Parathyroid adenoma (tissue), 2 donors: ENCODE data around the gene ZNF507.

Experiments
- H2AFZ ChIP-seq: fragments of 300-600 bp; sonication (generic); one replicate; pipeline ENCODE4 v1.7.0; 2017; ENCODE audit warnings: antibody characterized with exemption, mild to moderate bottlenecking
- H3K27ac ChIP-seq: fragments of 300-600 bp; sonication (generic); one replicate; pipeline ENCODE4 v1.7.0; 2017
- H3K27me3 ChIP-seq: fragments of 300-600 bp; sonication (generic); one replicate; pipeline ENCODE4 v1.7.0; 2017; ENCODE audit warnings: low read length; ENCODE audit not compliant: control insufficient read depth, insufficient read depth
- H3K36me3 ChIP-seq: fragments of 300-600 bp; sonication (generic); one replicate; pipeline ENCODE4 v1.7.0; 2017; ENCODE audit warnings: low read length; ENCODE audit not compliant: control insufficient read depth, insufficient read depth
- H3K4me1 ChIP-seq: fragments of 300-600 bp; sonication (generic); one replicate; pipeline ENCODE4 v1.7.0; 2017; ENCODE audit warnings: control low read depth
- H3K4me2 ChIP-seq: fragments of 300-600 bp; sonication (generic); one replicate; pipeline ENCODE4 v1.7.0; 2017; ENCODE audit warnings: low read length
- H3K4me3 ChIP-seq: fragments of 300-600 bp; sonication (generic); one replicate; pipeline ENCODE4 v1.7.0; 2017; ENCODE audit warnings: low read depth, low read length
- H3K79me2 ChIP-seq: fragments of 300-600 bp; sonication (generic); one replicate; pipeline ENCODE4 v1.7.0; 2017; ENCODE audit warnings: control low read depth
- H3K9ac ChIP-seq: fragments of 300-600 bp; sonication (generic); one replicate; pipeline ENCODE4 v1.7.0; 2017; ENCODE audit warnings: mild to moderate bottlenecking
- H3K9me3 ChIP-seq: fragments of 300-600 bp; sonication (generic); one replicate; pipeline ENCODE4 v1.7.0; 2017; ENCODE audit warnings: low read length; ENCODE audit not compliant: control insufficient read depth
- TF ChIP-seq, protein P1 (sequence below): fragments of 300-600 bp; sonication (generic); IDR thresholded peaks from one replicate; pipeline ENCODE4 v1.7.0; 2017; ENCODE audit warnings: antibody characterized with exemption, mild to moderate bottlenecking
- donor health status: primary hyperparathyroidism.

Gene ZNF507

DNA sequence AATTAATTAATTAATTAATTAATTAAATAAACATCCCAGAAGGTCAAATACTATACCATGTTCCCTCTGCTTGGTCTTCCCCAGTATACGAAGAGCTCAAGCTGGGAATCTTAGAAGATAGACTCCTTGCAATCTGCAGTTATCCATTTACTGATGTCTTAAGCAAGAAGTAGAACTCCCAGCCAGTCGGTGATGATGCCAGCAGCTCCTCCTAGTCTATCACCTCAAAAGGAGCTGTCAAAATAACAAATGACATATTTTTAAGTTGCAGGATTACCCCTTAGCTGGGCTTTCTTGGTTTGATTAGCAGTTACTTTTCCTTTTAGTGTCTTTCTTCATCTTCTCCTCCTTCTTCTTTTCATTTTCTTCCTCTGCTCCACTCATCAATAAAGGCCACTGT is 6.0 kb upstream of the ZNF507 start:
- H3K9me3 ChIP-seq, result no peaks in the 10 kb centered on the region
- no peak overlapping the region for H2AFZ ChIP-seq
- H3K27me3 ChIP-seq, result no peaks in the 10 kb centered on the region
- no peak overlapping the region for H3K9ac ChIP-seq
- H3K36me3 ChIP-seq, result no peaks in the 10 kb centered on the region
- H3K4me2 ChIP-seq, result no peak overlapping the region
- H3K4me1 ChIP-seq, result no peaks in the 10 kb centered on the region
- H3K4me3 ChIP-seq, result no peak overlapping the region
- no peak overlapping the region for H3K27ac ChIP-seq
- TF ChIP-seq, protein P1, sequence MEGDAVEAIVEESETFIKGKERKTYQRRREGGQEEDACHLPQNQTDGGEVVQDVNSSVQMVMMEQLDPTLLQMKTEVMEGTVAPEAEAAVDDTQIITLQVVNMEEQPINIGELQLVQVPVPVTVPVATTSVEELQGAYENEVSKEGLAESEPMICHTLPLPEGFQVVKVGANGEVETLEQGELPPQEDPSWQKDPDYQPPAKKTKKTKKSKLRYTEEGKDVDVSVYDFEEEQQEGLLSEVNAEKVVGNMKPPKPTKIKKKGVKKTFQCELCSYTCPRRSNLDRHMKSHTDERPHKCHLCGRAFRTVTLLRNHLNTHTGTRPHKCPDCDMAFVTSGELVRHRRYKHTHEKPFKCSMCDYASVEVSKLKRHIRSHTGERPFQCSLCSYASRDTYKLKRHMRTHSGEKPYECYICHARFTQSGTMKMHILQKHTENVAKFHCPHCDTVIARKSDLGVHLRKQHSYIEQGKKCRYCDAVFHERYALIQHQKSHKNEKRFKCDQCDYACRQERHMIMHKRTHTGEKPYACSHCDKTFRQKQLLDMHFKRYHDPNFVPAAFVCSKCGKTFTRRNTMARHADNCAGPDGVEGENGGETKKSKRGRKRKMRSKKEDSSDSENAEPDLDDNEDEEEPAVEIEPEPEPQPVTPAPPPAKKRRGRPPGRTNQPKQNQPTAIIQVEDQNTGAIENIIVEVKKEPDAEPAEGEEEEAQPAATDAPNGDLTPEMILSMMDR, result no peak
- no peaks in the 10 kb centered on the region for H3K79me2 ChIP-seq

DNA sequence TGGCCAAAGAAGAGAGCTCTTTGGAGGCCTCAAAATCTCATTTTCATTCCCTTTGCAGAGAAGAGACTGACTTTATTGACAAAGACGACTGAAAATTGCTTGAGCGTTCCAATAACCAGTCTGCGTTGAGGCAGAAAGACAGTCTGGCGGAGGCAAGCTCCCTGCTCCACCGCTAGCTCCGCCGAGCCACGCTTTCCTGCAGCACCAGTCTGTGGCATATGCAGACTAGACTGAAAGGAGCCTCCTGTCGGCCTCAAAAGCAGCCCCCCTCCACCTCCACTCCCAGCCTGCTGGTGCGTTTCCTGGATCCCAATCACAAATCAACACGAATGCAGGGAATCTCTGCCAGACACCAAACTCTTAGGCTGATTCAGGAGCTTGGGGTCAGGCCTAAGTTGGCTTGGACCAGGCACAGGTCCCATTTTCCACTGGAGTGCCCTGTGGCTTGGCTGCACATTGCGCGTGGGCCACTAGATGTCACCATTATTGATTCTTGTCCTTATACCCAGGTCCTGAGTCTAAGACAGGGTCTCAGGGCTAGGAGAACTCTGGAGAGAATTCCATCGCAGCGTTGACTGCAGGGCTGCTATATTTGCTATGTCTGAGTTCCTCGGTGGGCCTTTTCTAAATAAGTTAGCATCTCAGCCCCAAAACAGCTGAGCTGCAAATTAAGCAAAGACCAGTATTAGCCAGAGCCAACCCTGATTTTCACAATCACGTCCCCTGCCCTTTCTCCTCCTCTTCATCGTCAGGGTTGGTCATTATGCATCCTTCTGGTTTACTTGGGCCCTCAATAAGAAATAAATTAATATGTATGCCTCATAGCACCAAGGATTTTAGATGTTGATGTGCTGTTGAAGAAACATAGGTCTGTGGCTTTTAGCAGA is 5.2 kb upstream of the ZNF507 start:
- Histone ChIP-seq H3K4me1 (no peaks in the 10 kb centered on the region), H2AFZ (peak overlapping the region; percentile 14), H3K9me3 (no peaks in the 10 kb centered on the region), H3K4me2 (no peak overlapping the region), H3K27ac (no peak overlapping the region), H3K36me3 (no peaks in the 10 kb centered on the region), H3K9ac (no peak overlapping the region), H3K27me3 (no peaks in the 10 kb centered on the region), H3K79me2 (no peaks in the 10 kb centered on the region), H3K4me3 (no peak overlapping the region)
- TF ChIP-seq, protein P1, result peak; percentile 68

DNA sequence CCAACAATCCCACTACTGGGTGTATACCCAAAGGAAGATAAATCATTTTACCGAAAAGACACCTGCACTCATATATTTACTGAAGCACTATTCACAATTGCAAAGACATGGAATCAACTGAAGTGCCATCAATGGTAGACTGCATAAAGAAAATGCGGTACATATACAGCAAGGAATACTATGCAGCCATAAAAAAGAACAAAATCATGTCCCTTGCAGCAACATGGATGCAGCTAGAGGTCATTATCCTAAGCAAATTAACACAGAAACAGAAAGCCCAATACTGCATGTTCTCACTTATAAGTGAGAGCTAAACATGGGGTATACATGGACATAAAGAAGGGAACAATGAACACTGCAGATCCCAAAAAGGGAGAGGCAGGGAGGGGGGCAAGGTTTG is 2.7 kb upstream of the ZNF507 start:
- Histone ChIP-seq H3K4me1 (no peaks in the 10 kb centered on the region), H3K4me3 (no peak overlapping the region), H3K9ac (no peak overlapping the region), H3K79me2 (peaks cover 8% of the 10 kb centered on the region), H3K36me3 (no peaks in the 10 kb centered on the region), H2AFZ (no peak overlapping the region), H3K4me2 (no peak overlapping the region), H3K9me3 (no peaks in the 10 kb centered on the region), H3K27me3 (no peaks in the 10 kb centered on the region), H3K27ac (no peak overlapping the region)
- TF ChIP-seq, protein P1, result no peak

DNA sequence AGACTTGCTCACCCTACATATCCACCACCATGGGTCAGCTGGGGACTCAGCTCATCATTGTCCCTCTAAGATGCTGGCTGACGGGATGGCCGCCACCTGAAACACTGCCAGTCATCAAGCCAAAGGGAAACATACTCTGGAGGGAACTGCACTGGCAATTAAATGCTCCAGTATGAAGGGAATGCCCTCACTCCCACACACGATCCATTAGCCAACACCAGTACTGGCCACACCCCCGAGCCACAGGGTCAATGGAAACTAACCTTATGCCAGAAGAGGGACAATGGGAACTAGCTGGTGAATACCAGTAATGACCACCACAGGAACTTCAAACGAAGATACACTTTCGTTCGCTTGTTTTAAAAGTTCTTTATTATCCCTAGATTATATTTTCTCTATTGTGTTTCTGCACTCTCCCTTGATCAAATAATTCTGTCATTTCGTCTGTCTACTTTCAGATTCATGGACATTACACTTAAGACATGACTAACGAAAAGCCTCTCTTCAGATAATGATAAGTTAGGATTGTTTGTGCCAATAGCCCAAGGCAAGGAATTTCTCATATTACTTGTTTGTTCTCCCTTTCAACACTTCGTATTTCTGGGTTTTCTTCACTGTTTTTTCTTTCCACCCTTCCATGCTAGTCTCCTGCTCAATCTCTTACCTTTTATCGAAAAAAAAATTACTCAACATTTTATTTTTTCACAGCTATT is 1.7 kb upstream of the ZNF507 start:
- Histone ChIP-seq H2AFZ (no peak overlapping the region), H3K4me1 (no peaks in the 10 kb centered on the region), H3K27ac (no peak overlapping the region), H3K9me3 (no peaks in the 10 kb centered on the region), H3K4me3 (no peak overlapping the region), H3K4me2 (no peak overlapping the region), H3K79me2 (peaks cover 12% of the 10 kb centered on the region), H3K36me3 (no peaks in the 10 kb centered on the region), H3K9ac (no peak overlapping the region), H3K27me3 (no peaks in the 10 kb centered on the region)
- TF ChIP-seq, protein P1, result no peak
